Stimulated activated CD8-positive, alpha-beta memory T cell treated with anti-CD3 and anti-CD28 coated beads, Interleukin-15, amount 100 ng/mL, for 1 hour (primary cell): Measurements from ENCODE around the gene PKDREJ.
"Not testable (repeated sequence)": the region's sequence is repeated elsewhere in the genome, so short reads cannot be mapped to it uniquely, and the experiment has no call there.

ENCODE experiments used
- DNase-seq: peaks from one replicate; pipeline ENCODE4 v3.0.0-alpha.2; 2020; ENCODE audit warnings: low read depth

The PKDREJ gene

GRCh38 chr22:46264520-46264919 lies 1.4 kb upstream of the PKDREJ start:
- not testable (repeated sequence) for DNase-seq

DNA sequence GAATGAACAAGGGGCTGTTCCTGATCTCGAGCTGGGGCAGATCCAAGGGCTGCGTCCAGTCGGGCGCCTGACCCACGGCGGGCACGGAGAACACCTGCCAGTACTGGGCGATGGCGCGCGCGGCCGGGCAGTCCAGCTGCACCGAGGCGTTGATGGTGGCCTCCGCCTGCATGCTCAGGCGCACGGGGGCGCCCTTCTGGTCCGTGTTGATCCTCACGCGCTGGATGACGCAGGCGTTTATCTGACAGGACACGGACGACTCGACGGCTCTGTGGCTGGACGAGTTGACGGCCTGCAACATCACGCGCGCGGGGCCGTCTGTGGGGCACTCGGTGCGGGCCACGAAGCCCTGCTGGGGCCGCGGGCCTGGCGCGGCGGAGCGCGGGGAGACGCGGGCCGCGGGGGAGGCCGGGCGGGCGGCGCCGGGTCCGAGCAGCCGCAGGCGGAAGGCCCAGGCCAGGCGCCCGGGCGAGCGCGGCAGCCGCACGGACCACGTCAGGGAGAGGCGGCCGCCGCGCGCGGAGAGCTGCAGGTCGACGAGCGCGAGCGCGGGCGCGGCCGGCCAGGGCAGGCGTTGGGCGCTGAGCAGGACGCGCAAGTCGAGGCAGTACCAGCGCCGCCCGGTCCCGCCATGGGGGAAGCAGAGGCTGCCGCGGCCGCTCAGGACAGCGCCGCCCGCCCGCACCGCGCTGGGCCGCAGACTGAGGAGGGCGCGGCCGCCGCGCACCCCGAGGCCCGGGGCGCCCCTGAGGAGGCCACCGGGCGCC lies 511 bp downstream of the PKDREJ start:
- DNase-seq = no peak

DNA sequence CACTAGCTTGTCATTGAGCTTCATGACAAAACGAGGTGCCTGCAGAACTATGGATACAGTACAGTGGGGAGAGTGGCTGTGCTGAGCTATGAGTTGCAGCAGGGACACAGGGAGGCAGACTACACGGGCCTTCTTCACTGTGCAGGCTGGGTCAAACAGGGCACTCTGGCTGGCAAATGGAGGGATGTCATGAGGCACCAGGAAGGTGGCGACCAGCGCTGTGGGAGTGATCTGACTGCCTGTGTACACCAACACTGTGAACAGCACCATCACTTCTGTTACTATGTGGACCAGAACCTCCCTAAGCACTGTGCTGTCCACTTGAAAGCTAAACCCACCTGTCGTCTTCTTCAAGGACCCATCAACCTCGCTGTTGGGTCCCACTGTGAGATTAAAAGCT lies 3.1 kb downstream of the PKDREJ start:
- no peak for DNase-seq

GRCh38 chr22:46259374-46259773 lies 3.8 kb downstream of the PKDREJ start:
- no peak for DNase-seq

GRCh38 chr22:46256358-46256958 lies 6.7 kb downstream of the PKDREJ start:
- no peak for DNase-seq

DNA sequence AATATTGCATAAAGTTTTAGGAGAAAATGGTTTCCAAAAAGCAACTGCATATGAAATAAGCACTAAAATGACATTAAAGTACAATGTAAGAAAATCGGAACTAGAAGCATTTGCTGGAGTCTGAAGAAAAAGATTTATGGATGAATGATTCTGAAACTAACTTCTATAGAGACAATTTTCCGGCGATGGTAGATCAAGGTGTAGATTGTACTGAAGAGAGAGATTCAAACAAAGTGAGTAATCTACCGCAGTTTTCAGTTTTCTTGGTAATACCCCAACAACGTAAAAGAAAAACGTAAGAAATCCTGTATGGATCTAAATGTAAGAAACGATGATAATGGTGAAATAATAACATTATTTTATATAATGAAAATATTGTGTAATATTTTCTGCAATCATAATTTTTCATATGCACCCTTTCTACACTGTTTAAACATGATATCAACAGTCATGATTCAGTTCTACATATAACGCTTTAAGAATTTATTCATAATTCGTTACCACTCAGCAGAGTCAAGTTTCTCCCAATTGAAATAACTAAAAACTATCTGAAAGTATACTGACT lies 11.2 kb downstream of the PKDREJ start:
- no peak for DNase-seq

GRCh38 chr22:46251266-46251665 lies 11.9 kb downstream of the PKDREJ start:
- no peak for DNase-seq

DNA sequence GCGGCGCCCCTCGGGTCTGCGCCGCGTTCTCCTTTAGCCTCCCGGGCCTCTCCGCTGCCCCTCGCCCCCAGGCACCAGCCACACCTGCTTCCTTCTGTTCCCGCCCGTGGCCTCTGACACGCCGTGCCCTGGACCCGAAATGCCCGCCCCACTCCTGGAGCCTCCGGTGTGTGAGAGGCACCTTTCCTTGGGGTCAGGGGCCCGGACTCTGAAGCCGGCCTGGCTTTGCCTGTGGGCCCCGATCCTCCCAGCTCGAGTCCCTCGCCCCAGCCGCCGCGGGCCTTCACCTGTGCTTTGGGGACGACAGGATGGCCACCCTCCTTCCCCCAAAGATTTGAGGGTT lies 12.4 kb downstream of the PKDREJ start:
- no peak for DNase-seq

- DNase-seq = peak; percentile 79
These were observed 12.9 kb downstream of the PKDREJ start, which contains the start of gene CDPF1 for GRCh38 chr22:46250035-46250782. Gene CDPF1 (minus strand): TSS chr22:46250293. CDS start chr22:46248284, 2,009 bp downstream.

DNA sequence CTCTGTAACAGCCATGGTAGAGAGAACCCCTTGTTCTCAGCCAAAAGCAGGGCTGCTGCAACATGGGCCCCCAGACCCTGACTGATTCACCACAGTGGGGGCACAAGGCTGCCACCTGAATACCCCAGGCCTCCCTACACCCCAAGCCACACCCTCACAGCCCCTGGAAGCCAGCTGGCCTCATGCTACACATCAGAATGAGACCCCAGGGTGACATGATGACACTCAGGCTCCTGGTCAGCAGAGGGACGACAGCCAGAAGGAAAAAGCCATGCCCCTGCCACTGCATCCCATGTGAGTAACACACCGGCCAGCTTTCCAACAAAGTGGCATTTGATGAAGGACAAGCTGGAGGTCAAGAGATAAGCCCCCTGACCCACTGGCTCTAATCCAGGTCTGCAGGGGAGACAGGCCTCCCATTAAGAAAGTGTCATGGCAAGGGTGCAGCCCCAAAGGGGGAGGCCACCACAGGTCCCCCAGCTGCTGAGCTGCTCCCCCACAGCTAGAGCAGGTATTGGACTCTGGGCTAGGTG lies 15.6 kb downstream of the PKDREJ start:
- DNase-seq = no peak

DNA sequence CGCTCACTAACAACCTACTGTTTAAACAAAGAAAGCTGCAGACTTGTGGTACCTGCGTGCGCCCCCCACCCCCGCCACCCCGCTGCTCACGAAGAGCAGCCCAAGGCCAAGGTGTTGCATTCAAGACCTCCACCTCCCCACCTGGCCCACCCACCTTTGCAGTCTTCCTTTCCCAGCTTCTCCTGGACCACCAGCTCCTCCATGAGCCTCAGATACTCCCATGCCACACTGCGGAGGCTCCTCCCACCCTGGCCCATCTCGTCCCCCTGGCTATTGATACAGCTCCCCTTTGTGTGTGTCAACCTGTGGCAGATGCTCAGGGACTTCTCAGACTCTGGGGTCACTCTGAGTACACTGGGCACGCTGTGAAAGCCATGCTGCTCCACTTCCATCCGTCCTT lies 17.0 kb downstream of the PKDREJ start:
- no peak for DNase-seq

DNA sequence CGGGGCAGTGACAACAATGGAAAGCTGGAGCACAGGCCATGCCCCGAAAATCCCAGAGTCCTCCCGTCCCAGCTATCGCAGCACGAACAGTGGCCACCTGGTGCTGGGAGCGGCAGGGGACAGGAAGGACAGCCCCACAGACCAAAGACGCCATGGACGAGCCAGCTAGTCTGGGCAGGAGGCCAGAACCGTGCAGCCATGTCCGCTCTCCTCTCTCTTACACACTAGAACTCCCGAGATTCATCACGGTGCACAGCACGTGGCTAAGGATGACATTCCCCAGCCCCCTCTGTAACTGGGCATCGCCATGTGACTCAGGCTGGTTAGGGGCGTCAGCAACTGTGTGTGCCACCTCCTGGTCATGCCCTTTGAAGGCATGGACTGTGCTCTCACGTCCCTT lies 17.6 kb downstream of the PKDREJ start:
- DNase-seq = no peak

- no peak for DNase-seq
These were observed 18.4 kb downstream of the PKDREJ start for GRCh38 chr22:46244771-46245170.

GRCh38 chr22:46242076-46242475 lies 21.1 kb downstream of the PKDREJ start:
- no peak for DNase-seq

GRCh38 chr22:46241396-46242007 lies 21.6 kb downstream of the PKDREJ start:
- DNase-seq = no peak

DNA sequence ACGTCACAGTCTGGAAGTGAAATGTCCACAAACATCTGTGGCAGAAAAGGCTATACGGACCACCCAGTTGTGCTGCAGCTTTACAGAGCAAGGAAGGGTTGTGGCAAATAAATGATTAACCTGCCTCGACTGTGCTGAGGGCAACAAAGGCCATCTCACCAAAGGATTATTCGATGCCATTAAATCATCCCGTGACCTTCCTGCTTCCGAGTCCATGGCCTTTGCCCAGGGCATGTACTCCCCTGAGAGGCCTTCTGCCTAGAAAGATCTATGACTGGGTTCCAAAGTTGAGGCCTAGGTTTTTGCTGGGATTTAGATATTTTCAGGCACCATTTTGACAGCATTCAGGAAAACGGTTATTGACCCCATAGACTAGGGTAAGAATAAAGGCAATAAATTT lies 22.2 kb downstream of the PKDREJ start:
- DNase-seq = no peak

DNA sequence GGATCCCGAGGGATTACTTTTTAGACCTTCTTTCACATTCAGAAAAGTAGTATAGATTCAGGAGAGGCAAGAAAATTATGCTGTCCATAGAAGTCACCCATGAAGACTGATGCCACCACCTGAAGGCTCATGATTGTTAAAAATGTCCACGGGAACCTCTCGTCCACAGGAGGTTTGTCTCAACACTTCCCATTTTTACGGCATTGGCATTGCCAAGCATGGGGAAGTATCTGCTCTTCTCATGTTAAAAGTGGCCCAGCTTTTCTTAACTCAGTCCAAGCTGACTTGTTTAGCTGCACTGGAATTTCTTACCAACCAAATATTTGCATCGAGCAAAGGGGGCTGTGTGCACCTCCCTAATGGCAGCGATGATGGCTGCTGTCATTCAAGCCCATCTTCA lies 22.6 kb downstream of the PKDREJ start:
- no peak for DNase-seq

- no peak for DNase-seq
These were observed 23.1 kb downstream of the PKDREJ start for GRCh38 chr22:46240073-46240472.

DNA sequence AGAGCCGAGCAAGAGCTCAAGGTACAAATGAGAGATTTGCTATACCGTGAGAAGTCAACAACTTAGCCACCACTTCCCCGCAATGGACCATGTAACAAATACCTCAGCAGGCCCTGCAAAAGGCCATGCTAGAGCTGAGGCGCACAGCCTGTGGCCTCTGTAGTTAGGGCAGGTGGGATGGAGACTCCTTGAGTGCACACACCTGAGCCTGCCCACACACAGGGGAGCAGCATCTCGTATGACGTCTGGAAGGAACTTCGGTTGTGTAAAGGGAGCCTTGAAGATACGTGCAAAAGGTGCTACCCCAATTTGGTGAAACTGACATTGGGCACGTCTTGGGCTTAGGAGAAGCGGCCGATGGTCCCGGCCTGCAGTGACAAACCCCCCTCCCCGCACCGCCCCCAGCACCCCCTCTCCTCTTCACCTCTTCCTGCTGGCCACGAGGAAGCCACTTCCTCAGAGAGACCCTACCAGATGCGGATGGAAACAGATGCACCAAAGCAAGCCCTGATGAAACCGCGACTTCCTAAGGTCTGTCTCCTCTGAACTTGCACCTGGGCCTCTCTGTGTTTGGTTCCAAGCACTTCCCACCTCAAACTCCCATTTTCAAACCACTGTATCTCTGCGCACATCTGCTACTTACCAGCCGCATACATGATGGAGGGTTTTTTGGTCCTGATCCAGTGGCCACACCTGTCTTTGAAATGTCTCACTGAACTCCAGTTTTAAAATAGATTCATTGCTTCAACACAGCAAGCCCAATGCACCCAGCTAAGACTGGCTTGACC lies 23.7 kb downstream of the PKDREJ start:
- no peak for DNase-seq

DNA sequence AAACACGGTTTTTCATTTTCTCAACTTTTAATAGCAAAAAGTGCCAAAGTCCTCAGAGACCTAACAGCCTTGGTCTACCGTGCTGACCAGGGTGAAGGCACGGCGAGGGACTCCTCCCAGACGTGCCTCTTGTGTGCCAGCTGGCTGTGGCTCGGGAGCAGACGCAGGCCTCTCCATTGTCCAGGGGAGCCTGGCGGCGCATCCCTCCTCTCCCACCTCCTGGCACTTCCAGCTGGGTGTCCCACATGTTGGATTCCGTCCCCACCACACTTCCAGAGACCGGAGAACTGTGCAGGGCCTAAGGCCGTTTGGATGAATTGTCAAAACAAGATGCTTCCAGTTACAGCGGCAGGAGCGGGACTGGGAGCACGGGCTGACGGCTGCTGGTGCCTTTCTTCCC lies 24.6 kb downstream of the PKDREJ start:
- DNase-seq = no peak

DNA sequence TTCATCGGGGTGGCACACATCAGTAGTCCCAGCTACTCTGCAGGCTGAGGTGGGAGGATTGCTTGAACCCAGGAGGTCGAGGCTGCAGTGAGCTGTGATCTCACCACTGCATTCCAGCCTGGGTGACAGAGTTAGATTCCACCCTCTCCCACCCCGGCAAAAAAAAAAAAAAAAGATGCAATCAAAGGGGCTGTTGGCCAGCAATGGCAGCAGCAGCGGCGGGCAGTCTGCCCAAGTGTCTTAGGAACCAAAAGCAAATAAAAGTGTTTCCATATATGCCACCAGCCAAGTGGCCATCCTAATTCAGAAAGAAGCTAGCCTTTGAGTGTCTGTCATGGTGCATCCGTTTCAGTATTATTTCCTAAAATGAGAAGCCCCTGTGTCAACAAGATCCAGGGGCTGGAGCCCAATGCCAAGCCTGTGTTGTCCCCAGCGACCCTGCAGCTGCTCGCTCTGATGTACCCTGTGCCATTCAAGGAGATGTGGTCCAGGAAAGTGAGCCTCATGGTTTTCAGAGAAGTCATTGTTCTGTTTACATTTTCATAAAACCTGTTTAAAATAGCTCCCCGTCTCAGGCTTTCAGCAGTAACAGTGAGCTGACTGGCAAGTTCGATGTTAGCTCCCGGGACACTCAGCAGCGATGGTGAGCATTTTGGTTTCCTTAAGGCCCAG lies 25.6 kb downstream of the PKDREJ start:
- no peak for DNase-seq
